HepG2 (cell line): Measurements from ENCODE around the gene CNNM2. TPM values are rescaled to one million over a fixed set of nuclear protein-coding genes. Genes with fewer than 3 reads are reported as not detected.

ENCODE experiments used
- CBFB ChIP-seq: sonication (generic); formaldehyde crosslinking; IDR thresholded peaks from 2 replicates; pipeline ENCODE4 v1.4.0; 2020; ENCODE audit warnings: missing genetic modification reagents
- CREB1 ChIP-seq, 2 experiments: fragments of 450-650 bp in 1 of 2; IDR thresholded peaks; 2 replicates each; pipeline ENCODE4 v1.6.1; 2016 to 2017; ENCODE audit warnings: control low read depth in 1 of 2, mild to moderate bottlenecking in 1 of 2, missing compliant biosample characterization in 1 of 2, missing genetic modification characterization in 1 of 2
- GABPA ChIP-seq, 2 experiments: IDR thresholded peaks; 2 replicates each; pipeline ENCODE4 v1.6.1; 2011 to 2016; ENCODE audit warnings: low read depth in 2 of 2, low read length in 1 of 2, missing biosample characterization in 1 of 2, missing genetic modification characterization in 1 of 2
- HNF4A ChIP-seq: sonication (generic); formaldehyde crosslinking; IDR thresholded peaks from 2 replicates; pipeline ENCODE4 v1.4.0; 2020; ENCODE audit warnings: missing genetic modification reagents
- HOXA3 ChIP-seq: sonication (generic); formaldehyde crosslinking; IDR thresholded peaks from 2 replicates; pipeline ENCODE4 v1.5.0; 2020; ENCODE audit warnings: missing genetic modification reagents
- IRX3 ChIP-seq: sonication (generic); formaldehyde crosslinking; IDR thresholded peaks from 2 replicates; pipeline ENCODE4 v1.8.1; 2023; ENCODE audit warnings: mild to moderate bottlenecking, low read depth, missing genetic modification reagents, borderline replicate concordance
- MAZ ChIP-seq, 2 experiments: sonication (generic) in 1 of 2; formaldehyde crosslinking in 1 of 2; IDR thresholded peaks; 2 replicates each; pipeline versions ENCODE4 v1.5.0 to v1.6.1; 2012 to 2020; ENCODE audit warnings: low read depth in 2 of 2, mild to moderate bottlenecking in 2 of 2, borderline replicate concordance in 1 of 2, improper control_type of control experiment in 1 of 2, low read length in 1 of 2, missing genetic modification reagents in 1 of 2, moderate library complexity in 1 of 2
- NFATC3 ChIP-seq: sonication (generic); formaldehyde crosslinking; IDR thresholded peaks from 2 replicates; pipeline ENCODE4 v1.5.1; 2020; ENCODE audit warnings: mild to moderate bottlenecking, missing genetic modification reagents
- NONO ChIP-seq, 2 experiments: fragments of 450-650 bp in 1 of 2; sonication (generic) in 1 of 2; formaldehyde crosslinking in 1 of 2; IDR thresholded peaks in 1 of 2; conservative IDR thresholded peaks in 1 of 2; 2 replicates each; pipeline versions ENCODE4 v1.6.1 to v1.8.0; 2017 to 2022; ENCODE audit warnings: mild to moderate bottlenecking in 1 of 2, missing genetic modification reagents in 1 of 2, moderate library complexity in 1 of 2
- PAX8 ChIP-seq: sonication (generic); formaldehyde crosslinking; IDR thresholded peaks from 2 replicates; pipeline ENCODE4 v1.8.0; 2022; ENCODE audit warnings: mild to moderate bottlenecking, missing genetic modification reagents, borderline replicate concordance
- REPIN1 ChIP-seq: sonication (generic); formaldehyde crosslinking; IDR thresholded peaks from 2 replicates; pipeline ENCODE4 v1.8.0; 2022; ENCODE audit warnings: missing genetic modification reagents, low read depth, mild to moderate bottlenecking, borderline replicate concordance
- SYNCRIP ChIP-seq: fragments of 200-400 bp; formaldehyde crosslinking; IDR thresholded peaks from 2 replicates; pipeline ENCODE4 v1.6.1; 2018; ENCODE audit warnings: mild to moderate bottlenecking, low read depth, low read length; ENCODE audit not compliant: insufficient read depth
- TARDBP ChIP-seq: sonication (generic); formaldehyde crosslinking; IDR thresholded peaks from 2 replicates; pipeline ENCODE4 v1.8.0; 2022; ENCODE audit warnings: mild to moderate bottlenecking, missing genetic modification reagents
- TCF7 ChIP-seq: sonication (generic); IDR thresholded peaks from 2 replicates; pipeline ENCODE4 v1.6.1; 2016; ENCODE audit warnings: antibody characterized with exemption, low read depth
- TRIM24 ChIP-seq: sonication (generic); formaldehyde crosslinking; IDR thresholded peaks from 2 replicates; pipeline ENCODE4 v1.8.0; 2022; ENCODE audit warnings: mild to moderate bottlenecking, missing genetic modification reagents
- U2AF1 ChIP-seq: fragments of 200-400 bp; formaldehyde crosslinking; optimal IDR thresholded peaks from 2 replicates; pipeline ENCODE3; 2017; ENCODE audit warnings: mild to moderate bottlenecking, low read depth, low read length
- ZBTB8A ChIP-seq: sonication (generic); formaldehyde crosslinking; IDR thresholded peaks from 2 replicates; pipeline ENCODE4 v1.4.0; 2020; ENCODE audit warnings: mild to moderate bottlenecking, low read depth, missing genetic modification reagents, borderline replicate concordance
- ZFX ChIP-seq: sonication (generic); formaldehyde crosslinking; IDR thresholded peaks from 2 replicates; pipeline ENCODE4 v1.4.0; 2020; ENCODE audit warnings: mild to moderate bottlenecking, low read depth, missing genetic modification reagents, moderate library complexity
- ZIK1 ChIP-seq: sonication (generic); formaldehyde crosslinking; IDR thresholded peaks from 2 replicates; pipeline ENCODE4 v1.5.0; 2020; ENCODE audit warnings: mild to moderate bottlenecking, low read depth, missing genetic modification reagents, borderline replicate concordance
- ZNF264 ChIP-seq: sonication (generic); formaldehyde crosslinking; IDR thresholded peaks from 2 replicates; pipeline ENCODE4 v1.4.0; 2020; ENCODE audit warnings: missing genetic modification reagents
- ZNF510 ChIP-seq: sonication (generic); formaldehyde crosslinking; IDR thresholded peaks from 2 replicates; pipeline ENCODE4 v1.4.0; 2020; ENCODE audit warnings: low read depth, mild to moderate bottlenecking, missing genetic modification reagents
- polyA plus RNA-seq, 8 experiments: library from polyadenylated mRNA; depleted of rRNA in 3 of 8; stranded (reverse) in 7 of 8; unstranded in 1 of 8; fragments of >200 nt; fragmentation: Illumina TruSeq in 4 of 8; extraction: Trizol in 4 of 8; gene quantifications; 2 replicates each; pipeline versions ENCODE4 v1.2.1 to v1.2.3, GENCODE V29; 2011 to 2016; ENCODE audit warnings: low read depth in 4 of 8, missing spikeins in 1 of 8, mixed read lengths in 1 of 8; ENCODE audit not compliant: insufficient read depth in 1 of 8
- total RNA-seq, 5 experiments: library from RNA; depleted of rRNA; stranded (reverse); fragments of >200 nt; fragmentation: Illumina TruSeq; extraction: Trizol; gene quantifications; 2 replicates each; pipeline ENCODE4 v1.2.3, GENCODE V29; 2016; ENCODE audit warnings: low read depth in 1 of 5
- TF ChIP-seq, protein P1 (sequence below): sonication (generic); formaldehyde crosslinking; IDR thresholded peaks from 2 replicates; pipeline ENCODE4 v1.4.0; 2020; ENCODE audit warnings: missing genetic modification reagents; ENCODE audit errors: not compliant biosample characterization
- TF ChIP-seq, protein P2 (sequence below): sonication (generic); formaldehyde crosslinking; IDR thresholded peaks from 2 replicates; pipeline ENCODE4 v1.5.0; 2020; ENCODE audit warnings: mild to moderate bottlenecking, low read depth, missing genetic modification reagents, borderline replicate concordance
- TF ChIP-seq, protein P3 (sequence below): sonication (generic); formaldehyde crosslinking; IDR thresholded peaks from 2 replicates; pipeline ENCODE4 v1.5.0; 2020; ENCODE audit warnings: mild to moderate bottlenecking, missing genetic modification reagents

The CNNM2 gene
- total and polyA plus RNA-seq, 2 of the 13 experiments (the other 11 are each of a cell fraction or from before 2014, with no cell fraction given) = 7.1 to 9.0 TPM

DNA sequence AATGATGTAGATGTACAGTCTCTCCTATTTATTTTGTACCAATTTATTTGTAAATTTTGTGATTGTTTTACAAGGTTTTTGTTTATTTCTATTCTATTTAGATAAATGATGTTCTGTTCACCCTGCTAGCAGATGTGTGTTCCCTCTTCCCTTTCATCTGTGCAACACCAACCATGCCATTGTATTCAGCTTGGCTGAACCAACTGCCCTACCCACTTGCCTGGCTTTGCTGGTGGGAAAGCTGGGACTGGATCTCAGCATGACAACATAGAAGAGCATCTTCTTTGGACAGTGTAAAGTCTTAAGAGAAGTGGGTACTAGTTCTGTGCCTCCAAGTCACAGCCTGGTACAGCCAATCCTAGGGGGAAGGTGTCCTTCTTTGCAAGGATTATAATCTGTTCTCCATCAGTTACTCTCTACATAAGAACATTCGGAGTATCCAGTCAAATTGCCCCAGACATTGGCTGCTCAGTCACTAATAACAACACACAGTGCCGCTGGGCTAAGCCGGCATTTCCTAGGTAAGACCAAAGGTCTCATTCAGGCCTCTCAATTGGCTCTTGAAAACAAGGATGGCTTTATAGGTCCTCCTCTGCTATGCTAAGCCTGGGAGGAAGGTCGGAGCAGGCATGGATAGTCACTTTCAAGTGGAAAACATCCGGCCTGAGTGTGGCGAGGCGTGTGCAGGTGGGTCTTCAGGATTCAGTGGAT is 165.3 kb downstream of the CNNM2 start (continued):
- TF ChIP-seq MAZ (IDR thresholded peaks at IDR 0.05; ENCODE audit: borderline replicate concordance, low read depth, low read length) (no peak), MAZ (CRISPR knock-in tag; IDR thresholded peaks at IDR 0.05; ENCODE audit: low read depth) (no peak), IRX3 (CRISPR knock-in tag) (no peak), HOXA3 (peak; percentile 23; the same call in 1 of the 2 replicates), TRIM24 (CRISPR knock-in tag) (no peak), PAX8 (CRISPR knock-in tag) (no peak), ZBTB8A (no peak), HNF4A (peak; percentile 76), ZIK1 (no peak), CBFB (CRISPR knock-in tag) (no peak), ZNF510 (CRISPR knock-in tag) (no peak), TARDBP (CRISPR knock-in tag) (peak; percentile 77), NFATC3 (CRISPR knock-in tag) (no peak), ZFX (CRISPR knock-in tag) (peak; percentile 46), SYNCRIP (no peak), CREB1 (IDR thresholded peaks at IDR 0.05) (no peak), CREB1 (CRISPR knock-in tag; IDR thresholded peaks at IDR 0.05) (no peak), NONO (IDR thresholded peaks at IDR 0.05) (no peak), NONO (CRISPR knock-in tag; conservative IDR thresholded peaks at IDR 0.05) (no peak), ZNF264 (no peak), REPIN1 (CRISPR knock-in tag) (peak; percentile 42; the same call in 1 of the 2 replicates), U2AF1 (no peak), GABPA (IDR thresholded peaks at IDR 0.05; ENCODE audit: low read depth, low read length) (no peak), GABPA (CRISPR knock-in tag; IDR thresholded peaks at IDR 0.05; ENCODE audit: low read depth) (no peak), TCF7 (no peak)
- TF ChIP-seq, protein P1, sequence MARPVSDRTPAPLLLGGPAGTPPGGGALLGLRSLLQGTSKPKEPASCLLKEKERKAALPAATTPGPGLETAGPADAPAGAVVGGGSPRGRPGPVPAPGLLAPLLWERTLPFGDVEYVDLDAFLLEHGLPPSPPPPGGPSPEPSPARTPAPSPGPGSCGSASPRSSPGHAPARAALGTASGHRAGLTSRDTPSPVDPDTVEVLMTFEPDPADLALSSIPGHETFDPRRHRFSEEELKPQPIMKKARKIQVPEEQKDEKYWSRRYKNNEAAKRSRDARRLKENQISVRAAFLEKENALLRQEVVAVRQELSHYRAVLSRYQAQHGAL (CRISPR knock-in tag) = no peak
- TF ChIP-seq, protein P2, sequence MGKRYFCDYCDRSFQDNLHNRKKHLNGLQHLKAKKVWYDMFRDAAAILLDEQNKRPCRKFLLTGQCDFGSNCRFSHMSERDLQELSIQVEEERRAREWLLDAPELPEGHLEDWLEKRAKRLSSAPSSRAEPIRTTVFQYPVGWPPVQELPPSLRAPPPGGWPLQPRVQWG (CRISPR knock-in tag) = no peak
- TF ChIP-seq, protein P3, sequence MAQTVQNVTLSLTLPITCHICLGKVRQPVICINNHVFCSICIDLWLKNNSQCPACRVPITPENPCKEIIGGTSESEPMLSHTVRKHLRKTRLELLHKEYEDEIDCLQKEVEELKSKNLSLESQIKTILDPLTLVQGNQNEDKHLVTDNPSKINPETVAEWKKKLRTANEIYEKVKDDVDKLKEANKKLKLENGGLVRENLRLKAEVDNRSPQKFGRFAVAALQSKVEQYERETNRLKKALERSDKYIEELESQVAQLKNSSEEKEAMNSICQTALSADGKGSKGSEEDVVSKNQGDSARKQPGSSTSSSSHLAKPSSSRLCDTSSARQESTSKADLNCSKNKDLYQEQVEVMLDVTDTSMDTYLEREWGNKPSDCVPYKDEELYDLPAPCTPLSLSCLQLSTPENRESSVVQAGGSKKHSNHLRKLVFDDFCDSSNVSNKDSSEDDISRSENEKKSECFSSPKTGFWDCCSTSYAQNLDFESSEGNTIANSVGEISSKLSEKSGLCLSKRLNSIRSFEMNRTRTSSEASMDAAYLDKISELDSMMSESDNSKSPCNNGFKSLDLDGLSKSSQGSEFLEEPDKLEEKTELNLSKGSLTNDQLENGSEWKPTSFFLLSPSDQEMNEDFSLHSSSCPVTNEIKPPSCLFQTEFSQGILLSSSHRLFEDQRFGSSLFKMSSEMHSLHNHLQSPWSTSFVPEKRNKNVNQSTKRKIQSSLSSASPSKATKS (CRISPR knock-in tag) = no peak
